Activated naive CD4-positive, alpha-beta T cell treated with anti-CD3 and anti-CD28 coated beads, Interleukin-2, amount 10 ng/mL, durations not matched to agents 7 days and 5 days (primary cell): Measurements from ENCODE around the gene NOX1.
"Not testable (repeated sequence)": the region's sequence is repeated elsewhere in the genome, so short reads cannot be mapped to it uniquely, and the experiment has no call there.

Experiments
- CTCF ChIA-PET: fragments of 350-600 bp; sonication (Branson Sonifier 250); formaldehyde crosslinking; loops from one replicate; lab custom pipeline; 2021; ENCODE audit warnings: antibody characterized with exemption; lab: Charles Lee
- DNase-seq: peaks from one replicate; pipeline ENCODE4 v3.0.0-alpha.2; 2020
- H3K27ac Mint-ChIP-seq: one replicate; pipeline ENCODE4 v1.8.0; 2021; ENCODE audit warnings: mild to moderate bottlenecking, moderate library complexity, mixed read lengths
- H3K27me3 Mint-ChIP-seq: one replicate; pipeline ENCODE4 v1.8.0; 2021; ENCODE audit warnings: mild to moderate bottlenecking, mixed read lengths
- H3K36me3 Mint-ChIP-seq: one replicate; pipeline ENCODE4 v1.8.0; 2021; ENCODE audit warnings: mixed read lengths
- H3K4me1 Mint-ChIP-seq: one replicate; pipeline ENCODE4 v1.8.0; 2021; ENCODE audit warnings: mixed read lengths
- H3K4me3 Mint-ChIP-seq: one replicate; pipeline ENCODE4 v1.8.0; 2021; ENCODE audit warnings: mild to moderate bottlenecking, moderate library complexity, mixed read lengths
- H3K9me3 Mint-ChIP-seq: one replicate; pipeline ENCODE4 v1.8.0; 2021; ENCODE audit warnings: mixed read lengths

The NOX1 gene

GRCh38 chrX:100852810-100853209 is 21.3 kb downstream of the NOX1 start:
- Mint-ChIP-seq H3K4me3 (no peak overlapping the region), H3K27ac (no peak overlapping the region), H3K4me1 (no peaks in the 10 kb centered on the region), H3K9me3 (no peaks in the 10 kb centered on the region), H3K36me3 (no peaks in the 10 kb centered on the region), H3K27me3 (peaks cover 9% of the 10 kb centered on the region)
- CTCF ChIA-PET: no interaction called here
- no peak for DNase-seq

- CTCF ChIA-PET: no interaction called here
- DNase-seq: no peak
- Mint-ChIP-seq H3K36me3 (no peaks in the 10 kb centered on the region), H3K4me3 (no peak overlapping the region), H3K4me1 (no peaks in the 10 kb centered on the region), H3K9me3 (no peaks in the 10 kb centered on the region), H3K27me3 (peaks cover 5% of the 10 kb centered on the region), H3K27ac (no peak overlapping the region)
These were observed 23.8 kb downstream of the NOX1 start for GRCh38 chrX:100850317-100850716.

GRCh38 chrX:100831219-100831946 is 42.8 kb downstream of the NOX1 start:
- no peak for DNase-seq
- H3K9me3 Mint-ChIP-seq: no peaks in the 10 kb centered on the region
- peaks cover 29% of the 10 kb centered on the region for H3K4me1 Mint-ChIP-seq
- H3K27me3 Mint-ChIP-seq: no peaks in the 10 kb centered on the region
- H3K36me3 Mint-ChIP-seq: peaks cover 57% of the 10 kb centered on the region
- peak overlapping the region; percentile 87 for H3K27ac Mint-ChIP-seq
- CTCF ChIA-PET: interaction anchor here (0.9 kb wide), 1 partner anchor 11 kb away, joined by 3 read pairs; the partner anchor contains the start of gene CSTF2
- H3K4me3 Mint-ChIP-seq: no peak overlapping the region

DNA sequence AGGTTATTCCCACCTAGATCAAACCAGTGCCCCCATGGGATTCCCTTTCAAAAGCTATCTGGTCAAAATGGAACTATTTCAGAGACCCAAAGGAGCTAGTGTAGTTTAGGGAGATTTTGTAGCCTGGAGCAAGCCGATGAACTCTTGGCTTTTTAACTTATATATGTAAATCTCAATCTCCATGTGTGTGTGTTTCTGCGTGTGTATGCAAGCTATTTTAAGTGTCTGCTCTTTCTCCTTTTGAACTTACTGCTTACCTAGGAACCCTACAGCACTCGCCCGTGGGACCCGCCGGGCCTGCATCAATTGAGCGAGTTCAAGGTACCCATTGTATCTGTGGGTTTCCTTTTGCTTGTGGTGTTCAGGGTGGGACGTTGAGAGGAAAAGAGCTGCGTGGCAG is 43.6 kb downstream of the NOX1 start:
- Mint-ChIP-seq H3K4me1 (peaks cover 29% of the 10 kb centered on the region), H3K27me3 (no peaks in the 10 kb centered on the region), H3K36me3 (peaks cover 58% of the 10 kb centered on the region), H3K9me3 (no peaks in the 10 kb centered on the region), H3K27ac (peak overlapping the region; percentile 93), H3K4me3 (peak overlapping the region; percentile 40)
- CTCF ChIA-PET: interaction anchor here (0.9 kb wide), 1 partner anchor 10 kb away, joined by 3 read pairs; the partner anchor contains the start of gene CSTF2
- no peak for DNase-seq

GRCh38 chrX:100830143-100830542 is 44.0 kb downstream of the NOX1 start:
- H3K27ac Mint-ChIP-seq: peak overlapping the region; percentile 93
- H3K36me3 Mint-ChIP-seq: peaks cover 58% of the 10 kb centered on the region
- no peaks in the 10 kb centered on the region for H3K9me3 Mint-ChIP-seq
- no peak for DNase-seq
- no peaks in the 10 kb centered on the region for H3K27me3 Mint-ChIP-seq
- peaks cover 29% of the 10 kb centered on the region for H3K4me1 Mint-ChIP-seq
- H3K4me3 Mint-ChIP-seq: peak overlapping the region; percentile 56
- CTCF ChIA-PET: no interaction called here

DNA sequence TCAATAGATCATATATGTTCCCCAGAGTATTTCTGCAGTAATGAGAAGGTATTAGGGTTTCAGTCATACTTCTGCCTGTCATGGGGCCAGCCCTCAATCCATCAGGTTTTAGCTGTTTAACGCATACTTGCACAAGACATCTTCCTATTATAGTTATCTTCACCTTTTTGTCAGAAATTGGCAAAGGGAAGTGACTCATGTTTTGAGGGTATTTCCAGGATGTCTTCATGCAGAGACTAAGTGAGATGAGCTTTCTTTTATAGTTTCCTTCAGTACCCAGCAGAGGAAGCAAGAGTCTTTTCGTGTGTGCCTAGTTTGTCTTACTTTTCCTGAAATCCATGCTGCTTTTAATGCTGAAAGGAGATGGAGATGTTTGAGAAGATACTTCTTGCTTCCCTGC is 44.4 kb downstream of the NOX1 start:
- peak overlapping the region; percentile 56 for H3K4me3 Mint-ChIP-seq
- CTCF ChIA-PET: no interaction called here
- peaks cover 29% of the 10 kb centered on the region for H3K4me1 Mint-ChIP-seq
- no peak for DNase-seq
- H3K36me3 Mint-ChIP-seq: peaks cover 60% of the 10 kb centered on the region
- H3K9me3 Mint-ChIP-seq: no peaks in the 10 kb centered on the region
- H3K27ac Mint-ChIP-seq: peak overlapping the region; percentile 93
- H3K27me3 Mint-ChIP-seq: no peaks in the 10 kb centered on the region

- no peaks in the 10 kb centered on the region for H3K9me3 Mint-ChIP-seq
- peak; percentile 85 for DNase-seq
- peaks cover under 1% of the 10 kb centered on the region for H3K27me3 Mint-ChIP-seq
- peaks cover 13% of the 10 kb centered on the region for H3K4me1 Mint-ChIP-seq
- H3K27ac Mint-ChIP-seq: peak within 1 kb of the TSS; percentile 85
- peak within 1 kb of the TSS; percentile 82 for H3K4me3 Mint-ChIP-seq
- CTCF ChIA-PET: interaction anchor here (1.2 kb wide), 1 partner anchor 11 kb away, joined by 3 read pairs; no protein-coding TSS in a partner anchor
- peaks cover 16% of the 10 kb centered on the region for H3K36me3 Mint-ChIP-seq
These were observed 54.1 kb downstream of the NOX1 start, which contains the start of gene CSTF2 for GRCh38 chrX:100819837-100820666. CSTF2 (plus strand) TSS chrX:100820391; CDS start chrX:100820417, 26 bp downstream.

GRCh38 chrX:100819534-100819836 is 54.7 kb downstream of the NOX1 start:
- peak overlapping the region; percentile 85 for H3K27ac Mint-ChIP-seq
- no peaks in the 10 kb centered on the region for H3K9me3 Mint-ChIP-seq
- peak overlapping the region; percentile 82 for H3K4me3 Mint-ChIP-seq
- peaks cover 4% of the 10 kb centered on the region for H3K27me3 Mint-ChIP-seq
- no peak for DNase-seq
- H3K36me3 Mint-ChIP-seq: peaks cover 14% of the 10 kb centered on the region
- H3K4me1 Mint-ChIP-seq: peaks cover 13% of the 10 kb centered on the region
- CTCF ChIA-PET: no interaction called here

DNA sequence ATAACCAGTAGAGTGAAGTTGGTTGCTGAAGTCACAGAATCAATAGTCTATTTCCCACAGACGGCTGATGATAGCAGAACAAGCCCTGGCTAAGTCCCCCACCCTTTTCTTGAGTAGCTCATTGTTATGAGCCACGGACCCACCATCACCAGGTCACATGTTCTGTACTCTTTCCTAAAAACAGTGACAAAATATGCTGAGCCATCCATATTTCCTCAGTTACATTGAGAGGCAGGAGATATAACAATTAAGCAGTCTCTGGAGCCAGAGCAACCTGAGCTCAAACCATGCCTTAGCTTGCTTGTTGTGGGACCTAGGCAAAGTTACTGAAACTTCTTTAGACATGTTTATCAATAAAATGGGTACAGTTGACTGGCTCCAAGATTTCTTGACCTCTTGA is 56.8 kb downstream of the NOX1 start:
- Mint-ChIP-seq H3K4me1 (peaks cover 12% of the 10 kb centered on the region), H3K4me3 (no peak overlapping the region), H3K9me3 (no peaks in the 10 kb centered on the region), H3K27me3 (peaks cover 9% of the 10 kb centered on the region), H3K27ac (no peak overlapping the region), H3K36me3 (peaks cover 3% of the 10 kb centered on the region)
- DNase-seq: no peak
- CTCF ChIA-PET: no interaction called here

GRCh38 chrX:100812216-100813158 is 61.7 kb downstream of the NOX1 start:
- H3K9me3 Mint-ChIP-seq: no peaks in the 10 kb centered on the region
- H3K4me1 Mint-ChIP-seq: no peaks in the 10 kb centered on the region
- no peak for DNase-seq
- CTCF ChIA-PET: no interaction called here
- H3K4me3 Mint-ChIP-seq: no peak overlapping the region
- no peak overlapping the region for H3K27ac Mint-ChIP-seq
- no peaks in the 10 kb centered on the region for H3K36me3 Mint-ChIP-seq
- H3K27me3 Mint-ChIP-seq: peaks cover 23% of the 10 kb centered on the region

GRCh38 chrX:100808265-100808664 is 65.9 kb downstream of the NOX1 start:
- peaks cover 22% of the 10 kb centered on the region for H3K27me3 Mint-ChIP-seq
- H3K27ac Mint-ChIP-seq, H3K36me3 Mint-ChIP-seq, DNase-seq, H3K4me1 Mint-ChIP-seq, CTCF ChIA-PET, H3K9me3 Mint-ChIP-seq, H3K4me3 Mint-ChIP-seq: not testable (repeated sequence)

- Mint-ChIP-seq H3K27ac (no peak overlapping the region), H3K9me3 (no peaks in the 10 kb centered on the region), H3K4me1 (no peaks in the 10 kb centered on the region), H3K27me3 (peaks cover 16% of the 10 kb centered on the region), H3K4me3 (no peak overlapping the region), H3K36me3 (no peaks in the 10 kb centered on the region)
- CTCF ChIA-PET: no interaction called here
- no peak for DNase-seq
These were observed 69.4 kb downstream of the NOX1 start for GRCh38 chrX:100804780-100805179.

DNA sequence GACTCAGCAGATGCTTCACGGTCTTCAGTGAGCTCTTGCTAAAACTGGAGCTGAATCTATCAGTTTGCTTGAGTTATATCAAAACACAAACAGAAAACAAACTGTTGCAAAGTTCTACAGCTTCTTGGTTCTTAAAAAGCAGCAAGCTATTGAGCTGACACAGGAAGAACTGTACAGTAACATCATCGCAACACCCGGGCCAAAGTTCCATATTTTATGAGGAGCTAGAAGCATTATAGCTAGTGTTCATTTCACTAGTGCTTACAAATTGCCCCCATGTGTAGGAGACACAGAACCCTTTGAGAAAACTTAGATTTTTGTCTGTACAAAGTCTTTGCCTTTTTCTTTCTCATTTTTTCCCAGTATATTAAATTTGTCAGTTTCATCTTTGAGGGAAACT is 71.3 kb downstream of the NOX1 start:
- Mint-ChIP-seq H3K36me3 (no peaks in the 10 kb centered on the region), H3K27me3 (peaks cover 10% of the 10 kb centered on the region), H3K4me3 (no peak overlapping the region), H3K4me1 (no peaks in the 10 kb centered on the region), H3K27ac (no peak overlapping the region), H3K9me3 (no peaks in the 10 kb centered on the region)
- CTCF ChIA-PET: no interaction called here
- DNase-seq: no peak
